ENCODE data around the gene DIAPH2. TPM values are rescaled to one million over a fixed set of nuclear protein-coding genes. Genes with fewer than 3 reads are reported as not detected.

The DIAPH2 gene
- total and polyA plus RNA-seq, 9 of the 15 experiments (the other 6 are each of a cell fraction or from before 2014, with no cell fraction given): 0.01 to 0.18 (median 0.07) TPM; not detected in 1

DNA sequence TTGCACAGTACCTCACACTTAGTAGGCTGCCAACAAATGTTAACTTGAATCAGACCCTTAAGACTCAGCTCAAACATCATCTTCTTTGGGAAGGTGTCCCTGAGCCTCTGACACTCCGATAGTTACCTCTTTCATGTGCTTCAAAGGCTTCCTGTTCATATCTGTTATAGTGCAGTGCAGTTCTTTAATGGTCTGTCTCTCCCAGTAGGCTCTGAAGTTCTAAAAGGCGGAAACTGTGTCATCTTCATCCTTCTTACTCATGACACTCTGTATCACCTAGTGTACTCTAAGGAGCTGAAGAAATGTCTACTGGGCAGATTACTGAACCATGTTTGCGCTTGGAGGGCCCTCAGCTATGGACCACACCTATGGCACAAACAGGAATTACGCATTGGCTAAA lies 2.1 kb upstream of the DIAPH2 start:
- no peak for TF ChIP-seq KDM2B (CRISPR knock-in tag; IDR thresholded peaks at IDR 0.05)
- no peak for TF ChIP-seq ARNT (IDR thresholded peaks at IDR 0.05)
- no peak for TF ChIP-seq KLF1 (tag; IDR thresholded peaks at IDR 0.05)
- TF ChIP-seq, protein P1, sequence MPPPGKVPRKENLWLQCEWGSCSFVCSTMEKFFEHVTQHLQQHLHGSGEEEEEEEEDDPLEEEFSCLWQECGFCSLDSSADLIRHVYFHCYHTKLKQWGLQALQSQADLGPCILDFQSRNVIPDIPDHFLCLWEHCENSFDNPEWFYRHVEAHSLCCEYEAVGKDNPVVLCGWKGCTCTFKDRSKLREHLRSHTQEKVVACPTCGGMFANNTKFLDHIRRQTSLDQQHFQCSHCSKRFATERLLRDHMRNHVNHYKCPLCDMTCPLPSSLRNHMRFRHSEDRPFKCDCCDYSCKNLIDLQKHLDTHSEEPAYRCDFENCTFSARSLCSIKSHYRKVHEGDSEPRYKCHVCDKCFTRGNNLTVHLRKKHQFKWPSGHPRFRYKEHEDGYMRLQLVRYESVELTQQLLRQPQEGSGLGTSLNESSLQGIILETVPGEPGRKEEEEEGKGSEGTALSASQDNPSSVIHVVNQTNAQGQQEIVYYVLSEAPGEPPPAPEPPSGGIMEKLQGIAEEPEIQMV (tag; conservative IDR thresholded peaks at IDR 0.05; ENCODE audit: low read depth): no peak
- TF ChIP-seq, protein P2, sequence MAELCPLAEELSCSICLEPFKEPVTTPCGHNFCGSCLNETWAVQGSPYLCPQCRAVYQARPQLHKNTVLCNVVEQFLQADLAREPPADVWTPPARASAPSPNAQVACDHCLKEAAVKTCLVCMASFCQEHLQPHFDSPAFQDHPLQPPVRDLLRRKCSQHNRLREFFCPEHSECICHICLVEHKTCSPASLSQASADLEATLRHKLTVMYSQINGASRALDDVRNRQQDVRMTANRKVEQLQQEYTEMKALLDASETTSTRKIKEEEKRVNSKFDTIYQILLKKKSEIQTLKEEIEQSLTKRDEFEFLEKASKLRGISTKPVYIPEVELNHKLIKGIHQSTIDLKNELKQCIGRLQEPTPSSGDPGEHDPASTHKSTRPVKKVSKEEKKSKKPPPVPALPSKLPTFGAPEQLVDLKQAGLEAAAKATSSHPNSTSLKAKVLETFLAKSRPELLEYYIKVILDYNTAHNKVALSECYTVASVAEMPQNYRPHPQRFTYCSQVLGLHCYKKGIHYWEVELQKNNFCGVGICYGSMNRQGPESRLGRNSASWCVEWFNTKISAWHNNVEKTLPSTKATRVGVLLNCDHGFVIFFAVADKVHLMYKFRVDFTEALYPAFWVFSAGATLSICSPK (IDR thresholded peaks at IDR 0.05; ENCODE audit: borderline replicate concordance): no peak
- TF ChIP-seq, protein P3, sequence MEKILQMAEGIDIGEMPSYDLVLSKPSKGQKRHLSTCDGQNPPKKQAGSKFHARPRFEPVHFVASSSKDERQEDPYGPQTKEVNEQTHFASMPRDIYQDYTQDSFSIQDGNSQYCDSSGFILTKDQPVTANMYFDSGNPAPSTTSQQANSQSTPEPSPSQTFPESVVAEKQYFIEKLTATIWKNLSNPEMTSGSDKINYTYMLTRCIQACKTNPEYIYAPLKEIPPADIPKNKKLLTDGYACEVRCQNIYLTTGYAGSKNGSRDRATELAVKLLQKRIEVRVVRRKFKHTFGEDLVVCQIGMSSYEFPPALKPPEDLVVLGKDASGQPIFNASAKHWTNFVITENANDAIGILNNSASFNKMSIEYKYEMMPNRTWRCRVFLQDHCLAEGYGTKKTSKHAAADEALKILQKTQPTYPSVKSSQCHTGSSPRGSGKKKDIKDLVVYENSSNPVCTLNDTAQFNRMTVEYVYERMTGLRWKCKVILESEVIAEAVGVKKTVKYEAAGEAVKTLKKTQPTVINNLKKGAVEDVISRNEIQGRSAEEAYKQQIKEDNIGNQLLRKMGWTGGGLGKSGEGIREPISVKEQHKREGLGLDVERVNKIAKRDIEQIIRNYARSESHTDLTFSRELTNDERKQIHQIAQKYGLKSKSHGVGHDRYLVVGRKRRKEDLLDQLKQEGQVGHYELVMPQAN (IDR thresholded peaks at IDR 0.05; ENCODE audit: borderline replicate concordance): no peak
- TF ChIP-seq SMARCE1 (IDR thresholded peaks at IDR 0.05): no peak
- no peak for TF ChIP-seq THRAP3 (IDR thresholded peaks at IDR 0.05; ENCODE audit: borderline replicate concordance)
- no peak for TF ChIP-seq ZNF589 (CRISPR knock-in tag; IDR thresholded peaks at IDR 0.05; ENCODE audit: low read depth)
- TF ChIP-seq ZC3H8 (IDR thresholded peaks at IDR 0.05): no peak
- TF ChIP-seq IFI16 (CRISPR knock-in tag; IDR thresholded peaks at IDR 0.05): no peak
- ChIA-PET CTCF (ENCODE audit: low intra/inter-chr PET ratio) (no interaction called here), POLR2A (no interaction called here)
- no peaks in the 10 kb centered on the region for H3K9me3 ChIP-seq (replicated peaks; ENCODE audit: control insufficient read depth, insufficient read depth, low read depth, low read length)
- WGBS (ENCODE audit: insufficient coverage, low coverage, missing lambda C conversion rate): 7% methylated on average over 3 of the region's 4 CpGs
- H3K4me3 ChIP-seq: no peak overlapping the region
- intact Hi-C loops (cut with micrococcal nuclease) (no loop called here), in situ Hi-C loops (cut with MboI) (no loop called here)
- H3K4me1 ChIP-seq (replicated peaks in 1 of 2; ENCODE audit: control insufficient read depth in 2 of 2, insufficient read depth in 2 of 2, low read length in 2 of 2): no peaks in the 10 kb centered on the region
- no peak overlapping the region for H3K27ac ChIP-seq (ENCODE audit: extremely low read depth, low read depth, low read length)
- H3K27me3 ChIP-seq (ENCODE audit: control insufficient read depth in 2 of 2, insufficient read depth in 2 of 2, low read length in 2 of 2): no peaks in the 10 kb centered on the region
- no peaks in the 10 kb centered on the region for H3K9me1 ChIP-seq (ENCODE audit: control insufficient read depth, insufficient read depth, low read length)
- BruUV-seq (replicated peaks): no TSS peak
- H3K79me2 ChIP-seq (ENCODE audit: control insufficient read depth, insufficient read depth, low read length): no peaks in the 10 kb centered on the region
- no peak for ATAC-seq
- H4K20me1 ChIP-seq (replicated peaks; ENCODE audit: control insufficient read depth, insufficient read depth, low read length): no peaks in the 10 kb centered on the region
- no peak for DNase-seq (ENCODE audit: extremely low read depth in 1 of 4, low spot score in 3 of 4)
- FAIRE-seq: no peak
- no peak overlapping the region for H2AFZ ChIP-seq (ENCODE audit: low read depth, low read length)
- H3K4me2 ChIP-seq (ENCODE audit: insufficient read depth, low read length): no peak overlapping the region
- no peak overlapping the region for H3K9ac ChIP-seq (ENCODE audit: insufficient read depth in 1 of 2, low read depth in 2 of 2, low read length in 2 of 2)
- H3K36me3 ChIP-seq (ENCODE audit: control insufficient read depth, insufficient read depth, low read length): no peaks in the 10 kb centered on the region
